Measurements from ENCODE around the gene SAP30L.

SAP30L gene

GRCh38 chr5:154445422-154446194 is at the start of gene SAP30L:
Gene SAP30L, plus strand, starts transcription at chr5:154445997. Its CDS starts 608 bp downstream, at chr5:154446605.
- DNase-seq (ENCODE audit: low spot score) = peak; percentile 96

GRCh38 chr5:154396128-154396527 is 49.7 kb upstream of the SAP30L start:
- DNase-seq (ENCODE audit: low spot score) = no peak

- no peak for DNase-seq (ENCODE audit: low spot score)
These were observed 48.0 kb upstream of the SAP30L start for GRCh38 chr5:154397652-154398406.

- no peak for DNase-seq (ENCODE audit: low spot score)
These were observed 45.1 kb upstream of the SAP30L start for GRCh38 chr5:154400678-154401077.

- no peak for DNase-seq (ENCODE audit: low spot score)
These were observed 44.4 kb upstream of the SAP30L start for GRCh38 chr5:154401355-154401754.

GRCh38 chr5:154401931-154402330 is 43.9 kb upstream of the SAP30L start:
- DNase-seq (ENCODE audit: low spot score) = no peak

- DNase-seq (ENCODE audit: low spot score) = no peak
These were observed 43.2 kb upstream of the SAP30L start for GRCh38 chr5:154402611-154403010.

GRCh38 chr5:154403234-154403633 is 42.6 kb upstream of the SAP30L start:
- no peak for DNase-seq (ENCODE audit: low spot score)

- no peak for DNase-seq (ENCODE audit: low spot score)
These were observed 41.9 kb upstream of the SAP30L start for GRCh38 chr5:154403776-154404387.

GRCh38 chr5:154405078-154405792 is 40.6 kb upstream of the SAP30L start:
- DNase-seq (ENCODE audit: low spot score) = peak; percentile 74

GRCh38 chr5:154406231-154406630 is 39.6 kb upstream of the SAP30L start:
- no peak for DNase-seq (ENCODE audit: low spot score)

- DNase-seq (ENCODE audit: low spot score) = no peak
These were observed 39.0 kb upstream of the SAP30L start for GRCh38 chr5:154406826-154407225.

- no peak for DNase-seq (ENCODE audit: low spot score)
These were observed 37.0 kb upstream of the SAP30L start for GRCh38 chr5:154408811-154409210.

GRCh38 chr5:154409230-154409840 is 36.5 kb upstream of the SAP30L start:
- no peak for DNase-seq (ENCODE audit: low spot score)

GRCh38 chr5:154410008-154410407 is 35.8 kb upstream of the SAP30L start:
- no peak for DNase-seq (ENCODE audit: low spot score)

- no peak for DNase-seq (ENCODE audit: low spot score)
These were observed 35.0 kb upstream of the SAP30L start for GRCh38 chr5:154410786-154411185.

GRCh38 chr5:154411338-154411737 is 34.5 kb upstream of the SAP30L start:
- no peak for DNase-seq (ENCODE audit: low spot score)

- DNase-seq (ENCODE audit: low spot score) = no peak
These were observed 33.5 kb upstream of the SAP30L start for GRCh38 chr5:154412316-154412715.

GRCh38 chr5:154412925-154413324 is 32.9 kb upstream of the SAP30L start:
- no peak for DNase-seq (ENCODE audit: low spot score)

GRCh38 chr5:154415114-154415513 is 30.7 kb upstream of the SAP30L start:
- no peak for DNase-seq (ENCODE audit: low spot score)

- DNase-seq (ENCODE audit: low spot score) = no peak
These were observed 27.4 kb upstream of the SAP30L start for GRCh38 chr5:154418344-154418820.

GRCh38 chr5:154419236-154419635 is 26.6 kb upstream of the SAP30L start:
- no peak for DNase-seq (ENCODE audit: low spot score)

Measured in NAMALWA (cell line).